Measurements from ENCODE around the gene PTX3.

The PTX3 gene

DNA sequence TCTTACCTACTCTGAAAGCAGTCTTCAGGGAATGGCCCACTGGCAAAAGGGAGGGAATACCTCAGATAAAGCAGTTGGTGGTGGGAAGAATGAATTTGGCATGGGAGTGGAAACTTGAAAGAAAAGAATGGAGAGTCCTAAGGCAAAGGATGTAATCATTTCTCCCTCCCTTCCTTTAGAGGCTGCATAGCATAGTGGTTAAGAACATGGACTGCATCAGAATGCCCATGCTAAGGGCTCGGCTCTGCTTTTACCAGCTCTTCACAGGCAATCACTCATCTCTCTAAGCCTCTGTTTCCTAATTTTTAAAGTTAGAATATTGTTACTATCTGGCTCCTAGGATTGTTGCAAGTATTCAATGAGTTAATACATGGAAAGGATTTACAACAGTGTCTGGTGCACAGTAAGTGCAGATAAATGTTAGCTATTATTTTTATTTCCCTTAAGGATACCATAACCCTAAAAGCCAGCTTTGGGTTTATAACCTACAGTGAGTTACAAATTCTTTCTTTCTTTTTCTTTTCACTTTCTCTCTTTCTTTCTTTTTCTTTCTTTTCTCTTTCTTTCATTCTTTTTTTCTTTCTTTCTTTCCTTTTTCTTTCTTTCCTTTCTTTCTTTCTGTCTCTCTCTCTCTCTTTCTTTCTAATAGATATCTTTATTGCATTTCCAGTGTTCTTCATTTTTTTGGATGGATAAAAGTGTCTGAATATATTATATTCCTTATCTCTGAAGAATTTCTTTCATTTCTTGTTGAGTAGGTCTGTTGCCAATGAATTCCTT lies 43.0 kb downstream of the PTX3 start:
- no peak for DNase-seq

GRCh38 chr3:157487339-157487738 lies 50.7 kb downstream of the PTX3 start:
- DNase-seq = no peak

GRCh38 chr3:157488144-157488543 lies 51.5 kb downstream of the PTX3 start:
- no peak for DNase-seq

GRCh38 chr3:157491136-157491535 lies 54.5 kb downstream of the PTX3 start:
- DNase-seq = no peak
